A549 treated with AZD9567 at 1 μM for 4 hours (cell line): ENCODE measurements around the gene SULT1C2. TPM values are rescaled to one million over a fixed set of nuclear protein-coding genes. Genes with fewer than 3 reads are reported as not detected.

ENCODE experiments used
- total RNA-seq: library from RNA; stranded (reverse); fragments of 200-300 nt; extraction: Qiagen RNA extraction; gene quantifications from 5 replicates; pipeline ENCODE4 v1.2.3, GENCODE V29; 2022; ENCODE audit not compliant: insufficient read depth

The SULT1C2 gene
- total RNA-seq: 0.27 to 1.4 TPM (median 0.35 TPM) in 5 replicates

DNA sequence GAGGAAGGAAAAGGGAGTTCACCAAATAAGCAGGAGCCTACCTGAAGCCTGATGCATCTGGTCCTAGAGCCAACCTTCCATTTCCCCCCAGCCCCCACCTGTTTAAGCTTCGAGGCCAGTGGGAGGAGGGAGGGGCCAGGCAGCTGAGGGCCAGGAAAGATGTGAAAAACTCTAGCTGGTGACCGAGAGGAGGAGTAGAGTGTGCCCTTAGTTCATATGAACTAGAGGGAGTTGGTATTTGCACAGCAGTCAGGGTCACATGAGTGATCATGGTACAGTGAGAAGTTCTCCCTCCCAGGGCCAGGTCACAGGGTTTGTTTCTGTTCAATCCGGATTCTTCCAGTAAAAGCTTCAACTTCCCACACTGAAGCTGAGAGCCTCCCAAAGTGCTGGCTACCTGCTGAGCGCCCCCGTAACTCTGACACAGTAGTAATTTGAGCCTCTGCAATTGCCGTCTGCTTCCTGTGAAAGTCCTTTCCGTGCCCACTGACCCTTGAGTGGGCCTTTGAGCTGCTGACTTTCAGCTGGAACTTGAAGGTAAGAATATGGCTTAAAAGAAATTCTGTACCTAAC, at the start of gene SULT1C2:
TSS of gene SULT1C2 (plus strand) at position 362 of the 573 bp plus-strand sequence. CDS start 4,773 bp downstream, outside the sequence.

DNA sequence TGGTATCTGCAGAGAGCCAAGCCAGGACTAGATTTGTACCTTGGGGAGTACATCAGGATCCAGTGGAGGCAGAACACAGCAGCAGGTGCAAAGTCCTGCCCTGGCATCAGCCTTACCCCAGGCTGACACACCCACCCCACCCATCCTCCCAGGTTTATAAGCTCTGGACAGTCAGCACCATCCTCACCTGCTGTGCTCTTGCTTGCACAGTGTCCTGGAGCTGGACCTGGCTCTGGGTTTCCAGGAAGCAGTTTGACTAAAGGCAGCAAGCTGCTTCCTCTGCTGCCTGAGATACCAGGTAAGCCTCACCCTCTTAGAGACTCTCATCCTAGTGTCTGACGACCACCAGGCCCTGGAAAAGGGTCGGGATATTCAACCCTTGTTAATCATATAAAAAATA, 48.9 kb upstream of the SULT1C2 start, which contains the start of gene SULT1C3:
TSS of gene SULT1C3 (plus strand) at position 183 of the 400 bp plus-strand sequence. CDS start 7,227 bp downstream, outside the sequence.

Other genes with a start within 250 kb of the SULT1C2 start
- gene SULT1C3, start 48.9 kb upstream of the SULT1C2 start, total RNA-seq: not detected in 5 replicates
- not detected in 5 replicates for gene SULT1C4, start 89.1 kb downstream of the SULT1C2 start, total RNA-seq
- gene GCC2, start 160.3 kb downstream of the SULT1C2 start, total RNA-seq: 8.4 to 14.6 TPM (median 12.9 TPM) in 5 replicates
- 37.2 to 58.5 TPM (median 57.3 TPM) in 5 replicates for gene LIMS1, start 245.6 kb downstream of the SULT1C2 start, total RNA-seq